ENCODE results near the gene CHIC2. TPM values are rescaled to one million over a fixed set of nuclear protein-coding genes. Genes with fewer than 3 reads are reported as not detected.

Gene CHIC2
- total RNA-seq, 1 experiment from 2014 or later = 11.0 TPM

GRCh38 chr4:53981066-53981465 is 83.3 kb downstream of the CHIC2 start:
- ATAC-seq (no peak), DNase-seq (ENCODE audit: low spot score) (no peak)
- no peak overlapping the region for H3K4me3 Mint-ChIP-seq
- H3K27me3 Mint-ChIP-seq (ENCODE audit: low read depth) = no peaks in the 10 kb centered on the region; the same call in 1 of the 2 replicates
- no peak for TF ChIP-seq PRRX2 (CRISPR knock-in tag; IDR thresholded peaks at IDR 0.05)
- TF ChIP-seq GTF2I (CRISPR knock-in tag; conservative IDR thresholded peaks at IDR 0.05) = no peak
- TF ChIP-seq, protein P1, sequence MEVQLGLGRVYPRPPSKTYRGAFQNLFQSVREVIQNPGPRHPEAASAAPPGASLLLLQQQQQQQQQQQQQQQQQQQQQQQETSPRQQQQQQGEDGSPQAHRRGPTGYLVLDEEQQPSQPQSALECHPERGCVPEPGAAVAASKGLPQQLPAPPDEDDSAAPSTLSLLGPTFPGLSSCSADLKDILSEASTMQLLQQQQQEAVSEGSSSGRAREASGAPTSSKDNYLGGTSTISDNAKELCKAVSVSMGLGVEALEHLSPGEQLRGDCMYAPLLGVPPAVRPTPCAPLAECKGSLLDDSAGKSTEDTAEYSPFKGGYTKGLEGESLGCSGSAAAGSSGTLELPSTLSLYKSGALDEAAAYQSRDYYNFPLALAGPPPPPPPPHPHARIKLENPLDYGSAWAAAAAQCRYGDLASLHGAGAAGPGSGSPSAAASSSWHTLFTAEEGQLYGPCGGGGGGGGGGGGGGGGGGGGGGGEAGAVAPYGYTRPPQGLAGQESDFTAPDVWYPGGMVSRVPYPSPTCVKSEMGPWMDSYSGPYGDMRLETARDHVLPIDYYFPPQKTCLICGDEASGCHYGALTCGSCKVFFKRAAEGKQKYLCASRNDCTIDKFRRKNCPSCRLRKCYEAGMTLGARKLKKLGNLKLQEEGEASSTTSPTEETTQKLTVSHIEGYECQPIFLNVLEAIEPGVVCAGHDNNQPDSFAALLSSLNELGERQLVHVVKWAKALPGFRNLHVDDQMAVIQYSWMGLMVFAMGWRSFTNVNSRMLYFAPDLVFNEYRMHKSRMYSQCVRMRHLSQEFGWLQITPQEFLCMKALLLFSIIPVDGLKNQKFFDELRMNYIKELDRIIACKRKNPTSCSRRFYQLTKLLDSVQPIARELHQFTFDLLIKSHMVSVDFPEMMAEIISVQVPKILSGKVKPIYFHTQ (CRISPR knock-in tag; IDR thresholded peaks at IDR 0.05) = no peak
- no peak for TF ChIP-seq ZNF281 (CRISPR knock-in tag; IDR thresholded peaks at IDR 0.05)
- POLR2A ChIA-PET = no interaction called here
- H3K36me3 Mint-ChIP-seq = no peaks in the 10 kb centered on the region
- H3K4me1 Mint-ChIP-seq = no peaks in the 10 kb centered on the region; the same call in 1 of the 2 replicates
- CTCF ChIA-PET = no interaction called here
- no peak overlapping the region for H3K27ac Mint-ChIP-seq
- H3K9me3 Mint-ChIP-seq = peaks cover 5% of the 10 kb centered on the region; the same call in 1 of the 2 replicates

- H3K27me3 Mint-ChIP-seq (ENCODE audit: low read depth) = no peaks in the 10 kb centered on the region; the same call in 1 of the 2 replicates
- CTCF ChIA-PET = no interaction called here
- TF ChIP-seq, protein P2, sequence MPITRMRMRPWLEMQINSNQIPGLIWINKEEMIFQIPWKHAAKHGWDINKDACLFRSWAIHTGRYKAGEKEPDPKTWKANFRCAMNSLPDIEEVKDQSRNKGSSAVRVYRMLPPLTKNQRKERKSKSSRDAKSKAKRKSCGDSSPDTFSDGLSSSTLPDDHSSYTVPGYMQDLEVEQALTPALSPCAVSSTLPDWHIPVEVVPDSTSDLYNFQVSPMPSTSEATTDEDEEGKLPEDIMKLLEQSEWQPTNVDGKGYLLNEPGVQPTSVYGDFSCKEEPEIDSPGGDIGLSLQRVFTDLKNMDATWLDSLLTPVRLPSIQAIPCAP (CRISPR knock-in tag; IDR thresholded peaks at IDR 0.05) = no peak
- TF ChIP-seq, protein P3, sequence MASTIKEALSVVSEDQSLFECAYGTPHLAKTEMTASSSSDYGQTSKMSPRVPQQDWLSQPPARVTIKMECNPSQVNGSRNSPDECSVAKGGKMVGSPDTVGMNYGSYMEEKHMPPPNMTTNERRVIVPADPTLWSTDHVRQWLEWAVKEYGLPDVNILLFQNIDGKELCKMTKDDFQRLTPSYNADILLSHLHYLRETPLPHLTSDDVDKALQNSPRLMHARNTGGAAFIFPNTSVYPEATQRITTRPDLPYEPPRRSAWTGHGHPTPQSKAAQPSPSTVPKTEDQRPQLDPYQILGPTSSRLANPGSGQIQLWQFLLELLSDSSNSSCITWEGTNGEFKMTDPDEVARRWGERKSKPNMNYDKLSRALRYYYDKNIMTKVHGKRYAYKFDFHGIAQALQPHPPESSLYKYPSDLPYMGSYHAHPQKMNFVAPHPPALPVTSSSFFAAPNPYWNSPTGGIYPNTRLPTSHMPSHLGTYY (CRISPR knock-in tag; IDR thresholded peaks at IDR 0.05) = no peak
- TF ChIP-seq ZNF423 (CRISPR knock-in tag; IDR thresholded peaks at IDR 0.05) (no peak), NFYB (CRISPR knock-in tag; conservative IDR thresholded peaks at IDR 0.05; ENCODE audit: low read depth) (no peak), SMAD3 (CRISPR knock-in tag; IDR thresholded peaks at IDR 0.05; ENCODE audit: borderline replicate concordance) (no peak), ZNF425 (CRISPR knock-in tag; conservative IDR thresholded peaks at IDR 0.05) (no peak), USF2 (CRISPR knock-in tag; IDR thresholded peaks at IDR 0.05) (no peak), ATF6 (CRISPR knock-in tag; IDR thresholded peaks at IDR 0.05) (no peak), MXD4 (CRISPR knock-in tag; IDR thresholded peaks at IDR 0.05; ENCODE audit: borderline replicate concordance) (no peak)
- TF ChIP-seq, protein P4, sequence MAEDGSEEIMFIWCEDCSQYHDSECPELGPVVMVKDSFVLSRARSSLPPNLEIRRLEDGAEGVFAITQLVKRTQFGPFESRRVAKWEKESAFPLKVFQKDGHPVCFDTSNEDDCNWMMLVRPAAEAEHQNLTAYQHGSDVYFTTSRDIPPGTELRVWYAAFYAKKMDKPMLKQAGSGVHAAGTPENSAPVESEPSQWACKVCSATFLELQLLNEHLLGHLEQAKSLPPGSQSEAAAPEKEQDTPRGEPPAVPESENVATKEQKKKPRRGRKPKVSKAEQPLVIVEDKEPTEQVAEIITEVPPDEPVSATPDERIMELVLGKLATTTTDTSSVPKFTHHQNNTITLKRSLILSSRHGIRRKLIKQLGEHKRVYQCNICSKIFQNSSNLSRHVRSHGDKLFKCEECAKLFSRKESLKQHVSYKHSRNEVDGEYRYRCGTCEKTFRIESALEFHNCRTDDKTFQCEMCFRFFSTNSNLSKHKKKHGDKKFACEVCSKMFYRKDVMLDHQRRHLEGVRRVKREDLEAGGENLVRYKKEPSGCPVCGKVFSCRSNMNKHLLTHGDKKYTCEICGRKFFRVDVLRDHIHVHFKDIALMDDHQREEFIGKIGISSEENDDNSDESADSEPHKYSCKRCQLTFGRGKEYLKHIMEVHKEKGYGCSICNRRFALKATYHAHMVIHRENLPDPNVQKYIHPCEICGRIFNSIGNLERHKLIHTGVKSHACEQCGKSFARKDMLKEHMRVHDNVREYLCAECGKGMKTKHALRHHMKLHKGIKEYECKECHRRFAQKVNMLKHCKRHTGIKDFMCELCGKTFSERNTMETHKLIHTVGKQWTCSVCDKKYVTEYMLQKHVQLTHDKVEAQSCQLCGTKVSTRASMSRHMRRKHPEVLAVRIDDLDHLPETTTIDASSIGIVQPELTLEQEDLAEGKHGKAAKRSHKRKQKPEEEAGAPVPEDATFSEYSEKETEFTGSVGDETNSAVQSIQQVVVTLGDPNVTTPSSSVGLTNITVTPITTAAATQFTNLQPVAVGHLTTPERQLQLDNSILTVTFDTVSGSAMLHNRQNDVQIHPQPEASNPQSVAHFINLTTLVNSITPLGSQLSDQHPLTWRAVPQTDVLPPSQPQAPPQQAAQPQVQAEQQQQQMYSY (CRISPR knock-in tag; IDR thresholded peaks at IDR 0.05) = no peak
- TF ChIP-seq, protein P5, sequence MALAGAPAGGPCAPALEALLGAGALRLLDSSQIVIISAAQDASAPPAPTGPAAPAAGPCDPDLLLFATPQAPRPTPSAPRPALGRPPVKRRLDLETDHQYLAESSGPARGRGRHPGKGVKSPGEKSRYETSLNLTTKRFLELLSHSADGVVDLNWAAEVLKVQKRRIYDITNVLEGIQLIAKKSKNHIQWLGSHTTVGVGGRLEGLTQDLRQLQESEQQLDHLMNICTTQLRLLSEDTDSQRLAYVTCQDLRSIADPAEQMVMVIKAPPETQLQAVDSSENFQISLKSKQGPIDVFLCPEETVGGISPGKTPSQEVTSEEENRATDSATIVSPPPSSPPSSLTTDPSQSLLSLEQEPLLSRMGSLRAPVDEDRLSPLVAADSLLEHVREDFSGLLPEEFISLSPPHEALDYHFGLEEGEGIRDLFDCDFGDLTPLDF (CRISPR knock-in tag; IDR thresholded peaks at IDR 0.05) = no peak
These were observed 89.8 kb downstream of the CHIC2 start for GRCh38 chr4:53974561-53974960.

More at GRCh38 chr4:53974561-53974960, 89.8 kb downstream of the CHIC2 start:
- ATAC-seq (no peak), DNase-seq (ENCODE audit: low spot score) (no peak)
- Mint-ChIP-seq H3K36me3 (no peaks in the 10 kb centered on the region), H3K4me3 (no peak overlapping the region), H3K9me3 (0 out of 2 replicates have a peak, but pooled peaks cover 6% of the 10 kb centered on the region), H3K27ac (no peak overlapping the region), H3K4me1 (no peaks in the 10 kb centered on the region)
- POLR2A ChIA-PET = no interaction called here

Measured in WTC11 (cell line).